Measurements from ENCODE around the gene GNB1L. TPM values are rescaled to one million over a fixed set of nuclear protein-coding genes. Genes with fewer than 3 reads are reported as not detected.
A peak's percentile ranks its signal among the peaks of the same experiment; 100 is the strongest.

The GNB1L gene
- total and polyA plus RNA-seq, 10 of the 15 experiments (the other 5 are each of a cell fraction or from before 2014, with no cell fraction given): 0.21 to 19.4 (median 6.8) TPM

- TF ChIP-seq ZSCAN29 (IDR thresholded peaks at IDR 0.05) (no peak), PAX8 (IDR thresholded peaks at IDR 0.05) (no peak), NFYB (IDR thresholded peaks at IDR 0.05; ENCODE audit: insufficient read depth, low read depth, low read length) (no peak)
- Histone ChIP-seq H3K27ac (ENCODE audit: control insufficient read depth, insufficient read depth) (no peak overlapping the region), H2AFZ (ENCODE audit: control insufficient read depth, low read depth, low read length) (no peak overlapping the region), H3K9ac (ENCODE audit: control insufficient read depth, insufficient read depth, low read length) (no peak overlapping the region), H3K4me3 (no peak overlapping the region), H3K27me3 (replicated peaks in 1 of 2; ENCODE audit: control insufficient read depth in 2 of 2, insufficient read depth in 2 of 2, low read length in 1 of 2) (peaks cover 20 to 28% of the 10 kb centered on the region in 2 experiments), H3K4me2 (ENCODE audit: control insufficient read depth, insufficient read depth) (no peak overlapping the region), H4K20me1 (ENCODE audit: control insufficient read depth, insufficient read depth) (no peaks in the 10 kb centered on the region; the same call in 1 of the 2 replicates), H3K36me3 (ENCODE audit: control insufficient read depth in 2 of 2, insufficient read depth in 2 of 2, low read length in 1 of 2) (no peaks in the 10 kb centered on the region), H3K4me1 (ENCODE audit: control insufficient read depth, insufficient read depth, low read length) (peaks cover 6% of the 10 kb centered on the region), H3K9me3 (replicated peaks; ENCODE audit: control insufficient read depth, insufficient read depth, low read length) (no peaks in the 10 kb centered on the region), H3K79me2 (ENCODE audit: control insufficient read depth, insufficient read depth, low read length) (no peaks in the 10 kb centered on the region)
- ATAC-seq (no peak), FAIRE-seq (no peak), DNase-seq (ENCODE audit: low read depth, low spot score) (no peak)
- ChIA-PET RAD21 (ENCODE audit: unreplicated experiment) (no interaction called here), POLR2A (no interaction called here), CTCF (interaction anchor here (0.5 to 2.2 kb wide), 2 partner anchors 98 to 153 kb away, joined by 3 to 7 read pairs; no protein-coding TSS in a partner anchor), SMC1A (ENCODE audit: uncharacterized antibody, unreplicated experiment) (no interaction called here)
- in situ Hi-C loops (cut with MboI) (no loop called here), intact Hi-C loops (cut with micrococcal nuclease; ENCODE audit: unreplicated experiment) (no loop called here)
- WGBS (ENCODE audit: insufficient coverage, insufficient replicate concordance, low lambda C conversion rate, missing lambda C conversion rate): 53% methylated on average over 42 of the region's 43 CpGs
- BruUV-seq (replicated peaks): no TSS peak
Measured at GRCh38 chr22:19757985-19758895, 96.4 kb downstream of the GNB1L start.

- BruUV-seq (replicated peaks): no TSS peak
- H3K27ac ChIP-seq (ENCODE audit: control insufficient read depth, insufficient read depth): no peak overlapping the region
- peak overlapping the region; percentile 65; the same call in 1 of the 2 replicates for H3K4me2 ChIP-seq (ENCODE audit: control insufficient read depth, insufficient read depth)
- in situ Hi-C loops (cut with MboI): no loop called here
- RAD21 ChIA-PET (ENCODE audit: unreplicated experiment): interaction anchor here (1.0 to 1.2 kb wide), 3 partner anchors 16 to 154 kb away, joined by 6 to 12 read pairs (median 7); no protein-coding TSS in a partner anchor
- DNase-seq (ENCODE audit: low read depth, low spot score) (no peak), FAIRE-seq (no peak), ATAC-seq (peak; percentile 76)
- peaks cover 24 to 25% of the 10 kb centered on the region in 2 experiments for H3K27me3 ChIP-seq (replicated peaks in 1 of 2; ENCODE audit: control insufficient read depth in 2 of 2, insufficient read depth in 2 of 2, low read length in 1 of 2)
- intact Hi-C loops (cut with micrococcal nuclease; ENCODE audit: unreplicated experiment): no loop called here
- CTCF ChIA-PET: interaction anchor here (0.5 to 2.2 kb wide), 5 partner anchors 16 to 153 kb away, joined by 3 to 7 read pairs (median 6); no protein-coding TSS in a partner anchor
- H2AFZ ChIP-seq (ENCODE audit: control insufficient read depth, low read depth, low read length): no peak overlapping the region
- H3K4me3 ChIP-seq: no peak overlapping the region; the same call in 1 of the 2 replicates
- no peak overlapping the region for H3K9ac ChIP-seq (ENCODE audit: control insufficient read depth, insufficient read depth, low read length)
- peaks cover 6% of the 10 kb centered on the region for H3K4me1 ChIP-seq (ENCODE audit: control insufficient read depth, insufficient read depth, low read length)
- peaks cover 4% of the 10 kb centered on the region for H4K20me1 ChIP-seq (ENCODE audit: control insufficient read depth, insufficient read depth)
- 34% methylated on average over 12 of the region's 16 CpGs for WGBS (ENCODE audit: insufficient coverage, insufficient replicate concordance, low lambda C conversion rate, missing lambda C conversion rate)
- POLR2A ChIA-PET: no interaction called here
- no peaks in the 10 kb centered on the region for H3K9me3 ChIP-seq (replicated peaks; ENCODE audit: control insufficient read depth, insufficient read depth, low read length)
- H3K79me2 ChIP-seq (ENCODE audit: control insufficient read depth, insufficient read depth, low read length): no peaks in the 10 kb centered on the region
- H3K36me3 ChIP-seq (ENCODE audit: control insufficient read depth in 2 of 2, insufficient read depth in 2 of 2, low read length in 1 of 2): no peaks in the 10 kb centered on the region
- TF ChIP-seq CHD2 (IDR thresholded peaks at IDR 0.05; ENCODE audit: borderline replicate concordance, low read depth, low read length): no peak
- TF ChIP-seq SPI1 (IDR thresholded peaks at IDR 0.05; ENCODE audit: borderline replicate concordance, insufficient read depth, low read depth, low read length): 0 out of 2 replicates have a peak, but pooled peaks have one; percentile 10
- no peak for TF ChIP-seq BMI1 (IDR thresholded peaks at IDR 0.05; ENCODE audit: borderline replicate concordance)
- SMC1A ChIA-PET (ENCODE audit: uncharacterized antibody, unreplicated experiment): no interaction called here
Measured at GRCh38 chr22:19757140-19757984, 97.3 kb downstream of the GNB1L start.

All from GM12878 (cell line).